ENCODE data around the gene ATOH8. TPM values are rescaled to one million over a fixed set of nuclear protein-coding genes. Genes with fewer than 3 reads are reported as not detected.

The ATOH8 gene
- total and polyA plus RNA-seq, 10 of the 15 experiments (the other 5 are each of a cell fraction or from before 2014, with no cell fraction given), result 0.03 to 0.60 TPM; not detected in 8

- ChIA-PET POLR2A (interaction anchor here (0.7 kb wide), 2 partner anchors 118 to 301 kb away, joined by 3 read pairs; no protein-coding TSS in a partner anchor), RAD21 (ENCODE audit: unreplicated experiment) (interaction anchor here (1.0 to 1.5 kb wide), 2 partner anchors 55 to 246 kb away, joined by 4 to 5 read pairs; no protein-coding TSS in a partner anchor), CTCF (interaction anchor here (1.0 to 2.5 kb wide), 4 partner anchors 17 to 246 kb away, joined by 3 to 7 read pairs (median 4); no protein-coding TSS in a partner anchor), SMC1A (ENCODE audit: uncharacterized antibody, unreplicated experiment) (interaction anchor here (1.2 to 14.7 kb wide), 4 partner anchors 11 to 245 kb away, joined by 4 to 286 read pairs (median 127); partner anchors contain the start of gene ST3GAL5)
- no peaks in the 10 kb centered on the region for H4K20me1 ChIP-seq (ENCODE audit: control insufficient read depth, insufficient read depth)
- no peak for TF ChIP-seq ZBTB33 (IDR thresholded peaks at IDR 0.05)
- TF ChIP-seq SP1 (IDR thresholded peaks at IDR 0.05; ENCODE audit: low read depth, low read length), result no peak
- no peak for TF ChIP-seq BHLHE40 (IDR thresholded peaks at IDR 0.05; ENCODE audit: borderline replicate concordance in 1 of 2, low read depth in 2 of 2, low read length in 1 of 2)
- no peaks in the 10 kb centered on the region for H3K27me3 ChIP-seq (replicated peaks in 1 of 2; ENCODE audit: control insufficient read depth in 2 of 2, insufficient read depth in 2 of 2, low read length in 1 of 2)
- no peaks in the 10 kb centered on the region for H3K79me2 ChIP-seq (ENCODE audit: control insufficient read depth, insufficient read depth, low read length)
- intact Hi-C loops (cut with micrococcal nuclease; ENCODE audit: unreplicated experiment) (loop anchor here (5.0 kb wide), 1 partner anchor 158 kb away; no protein-coding TSS in a partner anchor), in situ Hi-C loops (cut with MboI) (no loop called here)
- no peak overlapping the region for H3K9ac ChIP-seq (ENCODE audit: control insufficient read depth, insufficient read depth, low read length)
- H3K36me3 ChIP-seq (ENCODE audit: control insufficient read depth in 2 of 2, insufficient read depth in 2 of 2, low read length in 1 of 2), result no peaks in the 10 kb centered on the region
- FAIRE-seq, result no peak
- H2AFZ ChIP-seq (ENCODE audit: control insufficient read depth, low read depth, low read length), result no peak overlapping the region
- no peak overlapping the region for H3K27ac ChIP-seq (ENCODE audit: control insufficient read depth, insufficient read depth)
- no peak overlapping the region for H3K4me3 ChIP-seq
- no peak for DNase-seq (ENCODE audit: low read depth, low spot score)
- no TSS peak for BruUV-seq (replicated peaks)
- ATAC-seq, result no peak
- H3K4me2 ChIP-seq (ENCODE audit: control insufficient read depth, insufficient read depth), result no peak overlapping the region
- H3K9me3 ChIP-seq (replicated peaks; ENCODE audit: control insufficient read depth, insufficient read depth, low read length), result peaks cover 2% of the 10 kb centered on the region; the same call in 2 of the 3 replicates
- H3K4me1 ChIP-seq (ENCODE audit: control insufficient read depth, insufficient read depth, low read length), result no peaks in the 10 kb centered on the region; the same call in 1 of the 2 replicates
These were observed 80.7 kb downstream of the ATOH8 start for GRCh38 chr2:85834466-85834865.

Small RNA genes lying within 50 kb of the gene (microRNA-seq; reads per million reads assigned to microRNA genes)
- gene MIR6071, result not detected

Small RNA genes lying within 50 kb of the gene (small RNA-seq; reads per million reads assigned to genes)
- not detected for gene MIR6071
- gene RN7SKP83, result not detected
- not detected for gene RNU1-38P

Other genes starting within 250 kb of the ATOH8 start
Only the 7 nearest of the 11 such genes appear.
- 191 and 198 TPM in 2 replicates for gene RNF181, start 158.2 kb upstream of the ATOH8 start, total RNA-seq (2014; rRNA removed)
- gene RNF181, start 158.2 kb upstream of the ATOH8 start, total RNA-seq (2014; rRNA removed; fragmentation: Illumina TruSeq; extraction: Trizol), result 141 TPM in 2 replicates
- 89.7 and 101 TPM in 2 replicates for gene RNF181, start 158.2 kb upstream of the ATOH8 start, total RNA-seq (2021)
- gene RNF181, start 158.2 kb upstream of the ATOH8 start, polyA plus RNA-seq (2011; rRNA removed), result 264 and 409 TPM in 2 replicates
- gene RNF181, start 158.2 kb upstream of the ATOH8 start, polyA plus RNA-seq (2014; fragmentation: Illumina TruSeq; extraction: Trizol), result 145 and 196 TPM in 2 replicates
- gene RNF181, start 158.2 kb upstream of the ATOH8 start, polyA plus RNA-seq (2014; fragmentation: Nextera tagmentation; extraction: Ambion mirVana), result 100 to 1,000 TPM; 354 to 368 TPM
- 219 and 235 TPM in 2 replicates for gene RNF181, start 158.2 kb upstream of the ATOH8 start, polyA plus RNA-seq (2014; rRNA removed)
- gene RNF181, start 158.2 kb upstream of the ATOH8 start, polyA plus RNA-seq (2016; fragmentation: Nextera tagmentation; extraction: Ambion mirVana), result 100 to 1,000 TPM; 207 to 235 TPM
- 2.7 and 3.3 TPM in 2 replicates for gene TMEM150A, start 151.3 kb upstream of the ATOH8 start, total RNA-seq (2014; rRNA removed)
- 1.3 and 1.7 TPM in 2 replicates for gene TMEM150A, start 151.3 kb upstream of the ATOH8 start, total RNA-seq (2014; rRNA removed; fragmentation: Illumina TruSeq; extraction: Trizol)
- gene TMEM150A, start 151.3 kb upstream of the ATOH8 start, total RNA-seq (2021), result 2.5 and 3.8 TPM in 2 replicates
- 0.68 and 1.6 TPM in 2 replicates for gene TMEM150A, start 151.3 kb upstream of the ATOH8 start, polyA plus RNA-seq (2011; rRNA removed)
- 0.68 and 2.5 TPM in 2 replicates for gene TMEM150A, start 151.3 kb upstream of the ATOH8 start, polyA plus RNA-seq (2014; fragmentation: Illumina TruSeq; extraction: Trizol)
- 1 to 10 TPM in 1 of 2 experiments, under 1 TPM in 1; 0.45 to 1.5 TPM for gene TMEM150A, start 151.3 kb upstream of the ATOH8 start, polyA plus RNA-seq (2014; fragmentation: Nextera tagmentation; extraction: Ambion mirVana)
- gene TMEM150A, start 151.3 kb upstream of the ATOH8 start, polyA plus RNA-seq (2014; rRNA removed), result 4.1 and 4.7 TPM in 2 replicates
- gene TMEM150A, start 151.3 kb upstream of the ATOH8 start, polyA plus RNA-seq (2016; fragmentation: Nextera tagmentation; extraction: Ambion mirVana), result 1 to 10 TPM; 3.9 to 4.4 TPM
- gene C2orf68, start 141.9 kb upstream of the ATOH8 start, total RNA-seq (2014; rRNA removed), result 26.1 and 27.5 TPM in 2 replicates
- gene C2orf68, start 141.9 kb upstream of the ATOH8 start, total RNA-seq (2014; rRNA removed; fragmentation: Illumina TruSeq; extraction: Trizol), result 19.1 and 22.3 TPM in 2 replicates
- 31.5 and 34.3 TPM in 2 replicates for gene C2orf68, start 141.9 kb upstream of the ATOH8 start, total RNA-seq (2021)
- 44.9 and 56.1 TPM in 2 replicates for gene C2orf68, start 141.9 kb upstream of the ATOH8 start, polyA plus RNA-seq (2011; rRNA removed)
- gene C2orf68, start 141.9 kb upstream of the ATOH8 start, polyA plus RNA-seq (2014; fragmentation: Illumina TruSeq; extraction: Trizol), result 25.3 and 26.5 TPM in 2 replicates
- 10 to 100 TPM; 12.7 to 15.9 TPM for gene C2orf68, start 141.9 kb upstream of the ATOH8 start, polyA plus RNA-seq (2014; fragmentation: Nextera tagmentation; extraction: Ambion mirVana)
- gene C2orf68, start 141.9 kb upstream of the ATOH8 start, polyA plus RNA-seq (2014; rRNA removed), result 33.7 and 34.6 TPM in 2 replicates
- gene C2orf68, start 141.9 kb upstream of the ATOH8 start, polyA plus RNA-seq (2016; fragmentation: Nextera tagmentation; extraction: Ambion mirVana), result 10 to 100 TPM; 30.4 to 33.9 TPM
- 71.7 and 73.5 TPM in 2 replicates for gene USP39, start 137.8 kb upstream of the ATOH8 start, total RNA-seq (2014; rRNA removed)
- gene USP39, start 137.8 kb upstream of the ATOH8 start, total RNA-seq (2014; rRNA removed; fragmentation: Illumina TruSeq; extraction: Trizol), result 55.2 and 55.8 TPM in 2 replicates
- 55.1 and 56.3 TPM in 2 replicates for gene USP39, start 137.8 kb upstream of the ATOH8 start, total RNA-seq (2021)
- 55.7 and 70.9 TPM in 2 replicates for gene USP39, start 137.8 kb upstream of the ATOH8 start, polyA plus RNA-seq (2011; rRNA removed)
- 72.8 and 80.3 TPM in 2 replicates for gene USP39, start 137.8 kb upstream of the ATOH8 start, polyA plus RNA-seq (2014; fragmentation: Illumina TruSeq; extraction: Trizol)
- gene USP39, start 137.8 kb upstream of the ATOH8 start, polyA plus RNA-seq (2014; fragmentation: Nextera tagmentation; extraction: Ambion mirVana), result 10 to 100 TPM; 24.2 to 44.7 TPM
- 53.3 and 61.8 TPM in 2 replicates for gene USP39, start 137.8 kb upstream of the ATOH8 start, polyA plus RNA-seq (2014; rRNA removed)
- 10 to 100 TPM; 75.7 to 79.6 TPM for gene USP39, start 137.8 kb upstream of the ATOH8 start, polyA plus RNA-seq (2016; fragmentation: Nextera tagmentation; extraction: Ambion mirVana)
- gene SFTPB, start 85.8 kb upstream of the ATOH8 start, total RNA-seq (2014; rRNA removed), result not detected in 2 replicates
- gene SFTPB, start 85.8 kb upstream of the ATOH8 start, total RNA-seq (2014; rRNA removed; fragmentation: Illumina TruSeq; extraction: Trizol), result not detected in 2 replicates
- 4.9 and 5.3 TPM in 2 replicates for gene SFTPB, start 85.8 kb upstream of the ATOH8 start, total RNA-seq (2021)
- gene SFTPB, start 85.8 kb upstream of the ATOH8 start, polyA plus RNA-seq (2011; rRNA removed), result not detected in 2 replicates
- not detected in 2 replicates for gene SFTPB, start 85.8 kb upstream of the ATOH8 start, polyA plus RNA-seq (2014; fragmentation: Illumina TruSeq; extraction: Trizol)
- gene SFTPB, start 85.8 kb upstream of the ATOH8 start, polyA plus RNA-seq (2014; fragmentation: Nextera tagmentation; extraction: Ambion mirVana), result under 1 TPM in 1 of 2 experiments, not detected in 1; 0.02 TPM
- gene SFTPB, start 85.8 kb upstream of the ATOH8 start, polyA plus RNA-seq (2014; rRNA removed), result not detected in 2 replicates
- not detected for gene SFTPB, start 85.8 kb upstream of the ATOH8 start, polyA plus RNA-seq (2016; fragmentation: Nextera tagmentation; extraction: Ambion mirVana)
- gene GNLY, start 59.6 kb upstream of the ATOH8 start, total RNA-seq (2014; rRNA removed), result not detected in 2 replicates
- 0.18 TPM in 1 of 2 replicates, not detected in the other for gene GNLY, start 59.6 kb upstream of the ATOH8 start, total RNA-seq (2014; rRNA removed; fragmentation: Illumina TruSeq; extraction: Trizol)
- gene GNLY, start 59.6 kb upstream of the ATOH8 start, total RNA-seq (2021), result not detected in 2 replicates
- 0.40 and 0.42 TPM in 2 replicates for gene GNLY, start 59.6 kb upstream of the ATOH8 start, polyA plus RNA-seq (2011; rRNA removed)
- not detected in 2 replicates for gene GNLY, start 59.6 kb upstream of the ATOH8 start, polyA plus RNA-seq (2014; fragmentation: Illumina TruSeq; extraction: Trizol)
- gene GNLY, start 59.6 kb upstream of the ATOH8 start, polyA plus RNA-seq (2014; fragmentation: Nextera tagmentation; extraction: Ambion mirVana), result not detected
- not detected in 2 replicates for gene GNLY, start 59.6 kb upstream of the ATOH8 start, polyA plus RNA-seq (2014; rRNA removed)
- gene GNLY, start 59.6 kb upstream of the ATOH8 start, polyA plus RNA-seq (2016; fragmentation: Nextera tagmentation; extraction: Ambion mirVana), result not detected
- gene ST3GAL5, start 135.0 kb downstream of the ATOH8 start, total RNA-seq (2014; rRNA removed), result 11.0 and 12.0 TPM in 2 replicates
- gene ST3GAL5, start 135.0 kb downstream of the ATOH8 start, total RNA-seq (2014; rRNA removed; fragmentation: Illumina TruSeq; extraction: Trizol), result 10.7 and 12.0 TPM in 2 replicates
- 9.7 and 11.4 TPM in 2 replicates for gene ST3GAL5, start 135.0 kb downstream of the ATOH8 start, total RNA-seq (2021)
- 60.9 and 76.3 TPM in 2 replicates for gene ST3GAL5, start 135.0 kb downstream of the ATOH8 start, polyA plus RNA-seq (2011; rRNA removed)
- 11.3 and 13.5 TPM in 2 replicates for gene ST3GAL5, start 135.0 kb downstream of the ATOH8 start, polyA plus RNA-seq (2014; fragmentation: Illumina TruSeq; extraction: Trizol)
- 1 to 10 TPM; 5.6 to 7.5 TPM for gene ST3GAL5, start 135.0 kb downstream of the ATOH8 start, polyA plus RNA-seq (2014; fragmentation: Nextera tagmentation; extraction: Ambion mirVana)
- gene ST3GAL5, start 135.0 kb downstream of the ATOH8 start, polyA plus RNA-seq (2014; rRNA removed), result 8.4 and 9.6 TPM in 2 replicates
- gene ST3GAL5, start 135.0 kb downstream of the ATOH8 start, polyA plus RNA-seq (2016; fragmentation: Nextera tagmentation; extraction: Ambion mirVana), result 1 to 10 TPM; 5.2 to 6.3 TPM